Stimulated activated CD4-positive, alpha-beta T cell treated with anti-CD3 and anti-CD28 coated beads, Interleukin-4, amount 100 ng/mL, for 24 hours (primary cell): ENCODE measurements around the gene RPP30.
"Not testable (repeated sequence)": the region's sequence is repeated elsewhere in the genome, so short reads cannot be mapped to it uniquely, and the experiment has no call there.

Experiments
- DNase-seq: peaks from one replicate; pipeline ENCODE4 v3.0.0-alpha.2; 2020

RPP30 gene

GRCh38 chr10:90872648-90873020 is 860 bp downstream of the RPP30 start:
- peak; percentile 39 for DNase-seq

- no peak for DNase-seq
Observed at GRCh38 chr10:90879062-90879461, 7.3 kb downstream of the RPP30 start.

GRCh38 chr10:90880059-90880719 is 8.4 kb downstream of the RPP30 start:
- not testable (repeated sequence) for DNase-seq

- no peak for DNase-seq
Observed at GRCh38 chr10:90884431-90884830, 12.7 kb downstream of the RPP30 start.

GRCh38 chr10:90885176-90885575 is 13.4 kb downstream of the RPP30 start:
- DNase-seq: no peak

- DNase-seq: no peak
Observed at GRCh38 chr10:90887555-90887954, 15.8 kb downstream of the RPP30 start.

GRCh38 chr10:90888387-90888786 is 16.6 kb downstream of the RPP30 start:
- DNase-seq: no peak

- no peak for DNase-seq
Observed at GRCh38 chr10:90889636-90890035, 17.9 kb downstream of the RPP30 start.

GRCh38 chr10:90890347-90890746 is 18.6 kb downstream of the RPP30 start:
- DNase-seq: no peak

GRCh38 chr10:90893190-90893589 is 21.4 kb downstream of the RPP30 start:
- DNase-seq: no peak

GRCh38 chr10:90896916-90897315 is 25.1 kb downstream of the RPP30 start:
- not testable (repeated sequence) for DNase-seq

- DNase-seq: no peak
Observed at GRCh38 chr10:90905925-90906324, 34.2 kb downstream of the RPP30 start.

- no peak for DNase-seq
Observed at GRCh38 chr10:90906596-90906995, 34.8 kb downstream of the RPP30 start.

GRCh38 chr10:90911133-90912051 is 39.6 kb downstream of the RPP30 start:
- DNase-seq: peak; percentile 62

GRCh38 chr10:90912174-90912573 is 40.4 kb downstream of the RPP30 start:
- no peak for DNase-seq

GRCh38 chr10:90912854-90913479 is 41.2 kb downstream of the RPP30 start:
- DNase-seq: no peak

GRCh38 chr10:90913774-90914420 is 42.1 kb downstream of the RPP30 start:
- no peak for DNase-seq

- DNase-seq: no peak
Observed at GRCh38 chr10:90914992-90915765, 43.4 kb downstream of the RPP30 start.

GRCh38 chr10:90915766-90916075 is 43.9 kb downstream of the RPP30 start:
- no peak for DNase-seq

GRCh38 chr10:90916392-90917237 is 44.8 kb downstream of the RPP30 start:
- DNase-seq: no peak

GRCh38 chr10:90917238-90917967 is 45.6 kb downstream of the RPP30 start:
- no peak for DNase-seq
